CD4-positive, alpha-beta T cell treated with Interleukin-17A for 4 hours (primary cell): Measurements from ENCODE around the gene TTC7B.

ENCODE experiments used
- DNase-seq: peaks from one replicate; pipeline ENCODE4 v3.0.0-alpha.2; 2020; ENCODE audit warnings: mixed read lengths

The TTC7B gene

GRCh38 chr14:90571149-90571947 lies 244.9 kb downstream of the TTC7B start:
- no peak for DNase-seq

- DNase-seq = no peak
These were observed 245.8 kb downstream of the TTC7B start for GRCh38 chr14:90570461-90570860.

DNA sequence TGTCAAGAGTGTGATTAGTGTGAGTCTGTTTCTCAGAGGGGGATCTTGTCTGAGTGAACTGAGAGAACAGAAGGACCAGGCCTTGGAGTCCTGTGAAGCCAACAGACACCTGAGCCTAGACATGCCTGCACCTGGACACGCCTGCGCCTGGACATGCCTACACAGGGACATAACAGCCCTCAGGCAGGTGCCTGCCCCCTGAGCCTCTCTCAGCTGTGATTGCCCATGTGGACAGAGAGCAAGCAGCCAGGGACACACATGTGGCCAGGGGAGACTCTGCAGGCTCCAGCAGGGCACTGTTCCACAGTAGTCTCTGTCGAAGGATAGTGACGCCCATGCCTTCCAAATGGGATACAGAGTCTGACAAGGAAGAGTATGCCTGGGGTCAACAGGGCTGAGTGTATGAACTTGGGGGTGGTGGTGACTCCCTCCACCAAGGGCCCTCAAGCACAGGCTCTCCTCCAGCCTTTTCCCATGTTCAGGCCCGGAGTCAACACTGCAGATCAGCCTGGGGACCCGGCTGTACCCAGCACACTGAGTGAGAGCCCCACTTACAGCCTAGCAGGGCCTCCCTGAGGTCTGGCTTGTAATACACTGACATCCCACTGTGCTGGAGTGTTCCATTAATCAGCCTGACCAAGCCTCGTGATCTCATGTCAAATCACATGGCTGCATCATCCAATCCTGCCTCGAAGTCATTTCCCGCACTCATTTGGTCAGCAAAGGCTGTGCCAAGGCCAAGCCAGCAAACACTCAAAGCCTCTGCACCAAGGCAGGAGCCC lies 246.4 kb downstream of the TTC7B start:
- no peak for DNase-seq

DNA sequence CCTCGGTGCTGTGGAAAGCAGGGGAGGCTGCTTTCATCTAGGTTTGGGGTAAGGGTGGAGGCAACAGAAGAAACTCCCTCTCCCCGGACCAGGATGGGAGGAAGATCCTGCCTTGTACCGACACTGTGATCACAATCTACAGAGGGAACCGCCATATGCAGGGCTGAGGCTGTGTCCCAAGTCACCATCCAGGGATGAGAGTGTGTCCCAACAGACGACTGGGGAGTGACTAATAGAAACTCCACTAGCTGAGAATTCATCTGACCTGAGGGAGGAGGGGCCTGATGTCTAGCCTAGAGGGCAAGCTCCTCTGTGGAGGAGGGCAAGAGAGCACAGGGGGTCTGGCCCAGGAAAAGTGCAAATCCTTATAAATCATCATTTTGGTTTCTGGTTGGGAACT lies 247.0 kb downstream of the TTC7B start:
- DNase-seq = no peak

DNA sequence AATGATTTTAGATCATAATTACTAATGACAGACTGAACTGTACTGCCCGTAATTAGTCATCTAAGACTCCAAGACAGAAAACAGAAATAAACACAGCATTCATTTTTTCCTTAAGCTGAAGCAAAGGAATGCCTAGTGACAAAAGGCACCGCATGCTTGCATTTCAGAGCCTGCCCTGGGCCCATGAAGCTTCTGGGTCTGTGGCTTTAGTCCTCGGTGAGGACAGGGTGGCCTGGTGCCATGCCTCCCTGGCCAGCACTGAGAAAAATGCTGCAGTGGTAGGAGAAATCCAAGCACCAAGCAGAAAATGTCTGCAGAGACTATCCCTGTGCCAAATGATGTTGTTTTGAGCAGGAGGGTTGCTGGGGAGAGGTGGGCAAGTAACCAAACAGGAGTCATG lies 247.8 kb downstream of the TTC7B start:
- DNase-seq = no peak

GRCh38 chr14:90567991-90568390 lies 248.2 kb downstream of the TTC7B start:
- DNase-seq = no peak

GRCh38 chr14:90567191-90567590 lies 249.0 kb downstream of the TTC7B start:
- DNase-seq = no peak

GRCh38 chr14:90566481-90566880 lies 249.7 kb downstream of the TTC7B start:
- DNase-seq = no peak

GRCh38 chr14:90564496-90564895 lies 251.7 kb downstream of the TTC7B start:
- no peak for DNase-seq

DNA sequence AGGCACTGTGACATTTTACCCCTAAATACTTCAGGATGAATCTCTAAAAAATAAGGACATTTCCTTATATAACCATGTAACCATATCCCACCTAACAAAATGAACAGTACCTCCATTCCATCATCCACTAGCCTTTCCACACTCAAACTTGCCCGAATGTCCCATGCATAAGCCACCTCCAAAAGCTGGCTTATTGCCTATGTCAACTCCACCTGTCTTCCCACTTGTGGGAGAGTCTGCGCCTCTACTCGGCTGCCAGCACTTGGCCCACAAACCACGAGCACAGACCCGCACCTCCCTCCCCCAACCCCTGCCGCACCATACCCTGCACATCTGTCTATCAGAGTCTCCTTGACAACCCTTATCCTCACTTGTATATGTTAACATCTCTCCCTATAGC lies 253.6 kb downstream of the TTC7B start:
- DNase-seq = no peak

GRCh38 chr14:90561920-90562319 lies 254.3 kb downstream of the TTC7B start:
- DNase-seq = no peak

GRCh38 chr14:90560991-90561390 lies 255.2 kb downstream of the TTC7B start:
- no peak for DNase-seq

DNA sequence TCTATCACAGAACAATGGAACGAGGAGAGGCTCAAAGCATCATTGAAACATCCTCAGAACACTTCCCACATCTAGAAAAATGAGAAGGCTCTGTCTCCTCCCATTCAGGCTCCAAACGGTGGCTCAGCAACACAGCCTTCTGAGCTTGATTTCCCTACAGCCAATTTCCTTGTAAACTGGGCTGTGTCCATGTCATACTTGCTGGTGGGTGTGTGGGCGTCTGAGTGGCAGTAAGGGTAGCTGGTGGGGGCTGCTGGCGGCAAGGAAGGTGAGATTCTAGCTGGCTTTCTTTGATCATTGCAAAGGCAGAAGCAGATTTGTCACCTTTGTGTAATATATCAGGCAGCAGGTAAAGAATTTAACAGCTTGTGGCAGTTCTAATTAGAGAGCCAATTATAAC lies 255.7 kb downstream of the TTC7B start:
- DNase-seq = no peak

DNA sequence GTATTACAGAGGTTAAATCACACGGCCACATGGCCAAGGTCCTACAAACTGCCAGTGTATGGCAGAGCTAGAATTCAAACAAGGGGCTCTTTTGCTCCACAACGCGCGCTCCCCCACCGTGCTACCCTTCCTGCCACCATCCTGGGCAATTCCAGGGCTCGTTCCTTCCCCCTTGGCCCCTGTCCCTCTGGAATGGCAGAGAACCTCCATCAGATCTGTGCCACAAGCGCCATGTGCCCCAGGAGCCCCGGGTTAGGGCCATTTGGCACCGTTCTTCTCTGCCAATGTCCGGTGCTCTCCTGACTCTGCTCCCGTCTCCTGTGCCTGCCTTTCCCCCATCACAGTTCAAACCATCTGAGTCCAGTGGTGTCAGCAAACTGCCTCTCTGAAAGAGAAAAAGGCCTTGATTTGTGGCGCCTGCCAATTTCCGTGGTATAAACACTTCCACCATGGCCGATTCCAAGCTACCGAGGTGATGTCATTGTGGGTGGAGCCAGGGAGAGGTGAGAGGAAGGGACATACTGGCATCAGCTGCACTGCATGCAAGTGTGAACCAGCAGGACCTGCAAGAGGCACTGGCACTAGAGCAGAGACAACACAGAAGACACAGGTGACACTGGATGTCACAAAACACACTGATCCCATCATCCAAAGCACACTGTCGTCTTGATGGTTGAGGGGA lies 256.3 kb downstream of the TTC7B start:
- no peak for DNase-seq

DNA sequence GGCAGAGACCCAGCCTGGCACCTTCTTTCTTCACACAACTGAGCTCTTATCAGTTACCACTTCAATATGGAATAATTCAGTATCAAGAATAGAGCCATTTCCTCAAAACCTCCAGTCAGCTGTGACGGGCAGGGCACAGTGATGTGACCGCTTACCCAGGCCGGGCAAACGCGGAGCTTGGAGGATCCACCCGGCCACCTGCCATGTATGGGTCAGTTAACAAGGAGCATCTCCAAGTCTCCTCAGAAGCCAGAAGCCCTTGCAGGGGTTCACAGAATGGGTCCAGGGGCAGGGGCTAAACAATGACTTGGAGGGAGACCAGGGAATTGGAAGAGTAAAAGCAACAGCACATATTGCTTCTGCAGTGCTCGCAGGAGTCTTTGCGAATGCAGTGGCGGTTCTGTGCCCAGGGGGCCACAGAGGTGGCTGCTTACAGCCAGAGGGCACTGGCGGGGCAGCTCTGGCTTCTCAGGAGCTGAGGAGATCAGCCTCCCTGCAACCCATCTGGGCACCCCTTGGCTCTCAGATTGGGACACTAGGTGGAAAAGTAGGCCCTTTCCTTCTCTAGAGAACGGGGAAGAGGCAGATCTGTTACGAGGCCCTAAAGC lies 257.1 kb downstream of the TTC7B start:
- DNase-seq = no peak

DNA sequence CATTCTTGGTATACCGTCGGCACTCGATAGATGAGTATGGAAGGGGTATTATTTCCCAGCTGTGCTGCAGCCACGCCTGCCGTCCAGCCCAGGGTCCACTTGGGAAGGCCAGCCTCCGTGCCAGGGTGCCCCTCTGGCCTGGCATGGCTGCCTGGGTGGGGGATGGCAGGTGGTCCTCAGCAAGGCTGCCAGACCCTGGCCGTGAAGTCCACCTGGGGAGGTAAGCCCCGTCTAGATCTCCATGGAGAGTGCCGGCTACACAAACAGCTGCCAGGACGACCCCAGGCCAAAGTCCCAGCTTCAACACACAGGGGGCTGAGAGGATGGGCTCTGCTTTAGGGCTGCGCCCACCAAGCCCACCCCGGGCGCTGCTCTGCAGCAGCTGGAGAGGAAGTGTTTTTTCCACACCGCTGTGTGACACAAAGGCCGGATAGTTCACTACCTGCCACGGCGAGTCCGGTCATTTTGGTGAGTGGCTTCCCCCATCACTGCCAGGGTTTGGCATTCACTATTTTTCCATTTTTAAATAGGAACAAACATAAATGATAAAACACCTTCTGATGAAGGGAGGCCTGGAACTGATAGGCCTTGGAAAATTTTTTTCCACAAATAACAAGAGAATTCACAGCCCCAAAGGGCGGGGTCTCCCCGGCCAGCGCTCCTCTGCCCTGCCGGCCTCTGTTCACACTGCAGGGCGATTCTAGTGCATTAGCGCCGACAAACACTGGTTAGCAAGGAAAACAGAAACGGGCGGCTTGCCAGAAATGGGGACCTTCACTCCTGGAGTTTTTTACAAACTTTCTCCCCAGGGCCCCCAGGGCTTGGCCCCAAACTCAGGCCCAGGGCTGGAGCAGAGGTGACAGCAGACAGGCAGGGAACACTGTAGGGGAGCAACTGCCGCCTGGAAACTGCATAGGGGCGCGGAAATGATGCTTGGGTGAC lies 257.9 kb downstream of the TTC7B start:
- no peak for DNase-seq

DNA sequence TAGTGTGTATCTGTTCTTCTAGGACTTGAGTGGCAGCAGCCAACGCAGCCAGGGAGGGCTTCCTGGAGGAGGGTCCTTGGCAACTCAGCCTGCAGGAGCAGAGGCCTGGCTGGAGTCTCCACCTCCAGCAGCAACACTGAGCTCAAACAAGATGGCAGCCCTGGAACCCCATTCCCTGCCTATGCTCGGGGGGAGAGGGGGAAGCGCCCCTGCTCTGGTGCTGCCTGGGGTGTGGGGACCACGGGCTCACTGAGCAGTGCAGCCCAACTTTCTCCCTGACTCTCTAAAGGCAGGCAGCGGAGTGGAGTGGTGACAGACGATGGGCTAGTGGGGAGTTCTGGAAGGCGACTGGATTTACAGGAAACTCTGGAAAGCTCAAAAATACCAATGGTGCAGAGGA lies 258.7 kb downstream of the TTC7B start:
- no peak for DNase-seq

DNA sequence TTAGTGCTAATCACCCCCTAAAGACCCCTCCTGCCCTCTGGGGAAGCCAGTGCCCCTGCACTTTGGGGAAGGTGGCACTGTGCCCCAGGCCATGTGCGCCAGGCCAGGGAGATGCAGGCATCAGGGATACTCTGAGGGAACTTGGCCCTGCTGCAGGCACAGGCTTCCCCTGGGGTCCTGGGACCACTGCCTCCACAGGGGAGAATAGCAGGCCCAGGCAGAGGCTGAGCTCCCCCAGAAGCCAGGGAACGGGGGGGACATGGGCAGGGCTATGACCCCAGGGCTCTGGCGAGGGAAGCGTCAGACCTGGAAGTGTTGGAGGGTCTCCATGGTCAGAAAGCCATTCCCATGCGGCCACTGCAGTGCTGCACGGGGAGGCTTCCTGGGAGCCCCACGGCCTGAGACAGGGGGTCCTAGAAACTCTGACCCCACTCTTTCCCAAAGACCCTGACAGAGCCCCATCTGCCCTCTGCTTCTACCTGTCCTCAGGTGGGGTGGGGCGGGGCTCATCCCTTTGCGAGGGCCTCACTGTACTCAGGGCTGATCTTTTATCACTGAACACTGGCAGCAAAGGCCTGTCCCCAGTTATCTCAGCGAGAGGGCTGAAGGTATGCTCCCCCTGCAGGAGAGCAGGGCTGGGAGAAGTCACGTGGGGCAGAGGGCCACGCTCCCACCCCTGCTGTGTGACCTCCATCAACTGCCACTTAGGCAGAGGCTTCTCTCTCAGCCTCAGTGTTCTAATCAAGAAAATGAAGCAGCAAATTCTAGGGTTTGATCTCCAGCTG lies 259.4 kb downstream of the TTC7B start:
- DNase-seq = no peak

DNA sequence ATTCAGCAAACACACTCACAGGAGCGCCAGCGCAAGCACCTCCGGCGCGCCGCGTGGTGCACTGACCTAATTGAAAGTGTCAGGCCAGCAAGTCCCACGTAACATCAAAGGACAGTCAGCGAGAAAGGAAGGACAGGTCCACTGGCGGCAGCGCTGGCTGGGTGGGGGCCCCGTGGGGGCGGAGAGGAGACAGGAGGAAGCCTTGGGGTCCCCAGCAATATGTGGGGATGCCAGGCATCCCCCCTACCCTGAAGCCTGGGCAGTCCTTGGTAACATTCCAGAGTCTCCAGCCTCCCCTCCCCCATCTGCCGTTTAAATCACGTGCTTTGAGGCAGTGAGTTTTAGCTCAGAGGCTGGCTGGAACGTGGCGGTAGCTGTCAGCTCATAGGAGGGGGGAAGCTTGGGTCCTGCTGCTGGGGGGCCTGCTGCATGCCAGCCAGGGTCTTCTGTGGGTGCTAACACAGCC lies 260.2 kb downstream of the TTC7B start:
- no peak for DNase-seq

DNA sequence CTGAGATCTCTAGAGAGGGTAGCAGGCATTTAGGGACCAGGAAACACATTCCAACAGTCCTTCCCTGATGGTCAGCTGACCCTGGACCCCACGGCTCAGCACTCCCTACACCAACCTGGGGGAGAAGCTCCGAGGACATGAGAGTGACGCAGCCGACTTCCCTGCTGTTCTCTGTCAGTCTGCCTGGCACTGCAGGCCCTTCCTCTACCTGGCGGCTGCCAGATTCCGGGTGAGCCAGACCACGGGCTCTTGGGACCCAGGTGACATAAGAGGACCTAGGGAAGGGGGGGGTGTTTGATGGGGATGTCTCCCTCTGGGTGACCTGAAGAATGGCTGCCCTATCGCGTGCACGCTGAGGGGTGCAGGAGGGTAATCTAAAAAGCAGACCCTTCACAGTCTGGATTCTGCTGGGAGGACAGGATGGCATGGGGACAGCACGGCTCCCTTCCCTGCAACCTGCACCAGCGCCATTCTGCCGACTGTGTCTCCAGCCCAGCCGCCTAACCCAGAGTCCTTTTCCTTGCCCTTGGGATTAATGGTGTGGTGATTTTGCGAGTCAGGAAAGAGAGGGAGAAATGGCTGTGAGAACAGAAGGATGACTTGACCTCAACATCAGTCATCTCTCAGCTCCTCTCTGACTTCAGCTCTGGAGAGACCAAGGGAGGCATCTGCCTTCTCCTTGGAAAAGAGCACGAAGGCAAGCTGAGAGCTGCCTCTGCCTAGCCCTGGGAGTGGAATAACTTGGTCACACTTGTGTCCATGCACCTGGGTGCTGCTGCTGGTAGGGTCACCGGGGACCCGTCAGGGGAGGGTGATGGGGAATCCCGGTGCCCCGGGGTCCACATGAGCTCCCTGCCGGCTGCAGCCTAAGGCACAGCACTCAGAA lies 260.9 kb downstream of the TTC7B start:
- no peak for DNase-seq
